Trophoblast cell (in vitro differentiated cells and primary cell): ENCODE results near the gene GPR42.

Experiments used
- DNase-seq, 2 donors: peaks; one replicate each; pipeline ENCODE4 v3.0.0-alpha.2; 2016
- H2AFZ ChIP-seq: 2 replicates; pipeline ENCODE4 v1.6.1; 2013; ENCODE audit warnings: low read length, moderate library complexity, mild to moderate bottlenecking; ENCODE audit not compliant: insufficient read depth, poor library complexity
- H2AK5ac ChIP-seq: 2 replicates; pipeline ENCODE4 v1.6.1; 2013; ENCODE audit warnings: mild to moderate bottlenecking, low read length
- H2BK120ac ChIP-seq: 2 replicates; pipeline ENCODE4 v1.6.1; 2013; ENCODE audit warnings: low read length, mild to moderate bottlenecking, moderate library complexity; ENCODE audit not compliant: insufficient read depth, poor library complexity
- H2BK12ac ChIP-seq: 2 replicates; pipeline ENCODE4 v1.6.1; 2013; ENCODE audit warnings: mild to moderate bottlenecking, low read length, moderate library complexity
- H2BK5ac ChIP-seq: 2 replicates; pipeline ENCODE4 v1.6.1; 2013; ENCODE audit warnings: low read length, low read depth, moderate library complexity, mild to moderate bottlenecking; ENCODE audit not compliant: poor library complexity
- H3K14ac ChIP-seq: 2 replicates; pipeline ENCODE4 v1.6.1; 2013; ENCODE audit warnings: mild to moderate bottlenecking, low read length
- H3K18ac ChIP-seq: 2 replicates; pipeline ENCODE4 v1.6.1; 2013; ENCODE audit warnings: mild to moderate bottlenecking, low read length
- H3K23ac ChIP-seq: 2 replicates; pipeline ENCODE4 v1.6.1; 2013; ENCODE audit warnings: low read length
- H3K27ac ChIP-seq: 2 replicates; pipeline ENCODE4 v1.5.1; 2013; ENCODE audit warnings: low read depth, mild to moderate bottlenecking, inconsistent platforms, low read length, moderate library complexity
- H3K27me3 ChIP-seq: 2 replicates; pipeline ENCODE4 v1.6.1; 2013; ENCODE audit warnings: inconsistent platforms, mild to moderate bottlenecking, low read length, moderate library complexity; ENCODE audit not compliant: insufficient read depth
- H3K36me3 ChIP-seq, 2 experiments: 1 replicate in 1 of 2; 2 replicates in 1 of 2; pipeline ENCODE4 v1.6.1; 2013; ENCODE audit warnings: low read length in 2 of 2, mild to moderate bottlenecking in 2 of 2, moderate library complexity in 1 of 2; ENCODE audit not compliant: insufficient read depth in 2 of 2, control insufficient read depth in 1 of 2
- H3K4ac ChIP-seq: 2 replicates; pipeline ENCODE4 v1.6.1; 2013; ENCODE audit warnings: low read depth, mild to moderate bottlenecking, low read length, moderate library complexity
- H3K4me1 ChIP-seq, 2 experiments: 1 replicate in 1 of 2; 2 replicates in 1 of 2; pipeline ENCODE4 v1.6.1; 2013; ENCODE audit warnings: low read length in 2 of 2, mild to moderate bottlenecking in 2 of 2, moderate library complexity in 1 of 2; ENCODE audit not compliant: insufficient read depth in 2 of 2, control insufficient read depth in 1 of 2
- H3K4me2 ChIP-seq: 2 replicates; pipeline ENCODE4 v1.6.1; 2013; ENCODE audit warnings: inconsistent platforms, mild to moderate bottlenecking, low read length, moderate library complexity
- H3K4me3 ChIP-seq: 2 replicates; pipeline ENCODE4 v1.5.1; 2013; ENCODE audit warnings: mild to moderate bottlenecking, low read depth, low read length, inconsistent platforms
- H3K79me1 ChIP-seq: one replicate; pipeline ENCODE4 v1.6.1; 2013; ENCODE audit warnings: low read length
- H3K79me2 ChIP-seq: 2 replicates; pipeline ENCODE4 v1.6.1; 2013; ENCODE audit warnings: low read length, mild to moderate bottlenecking; ENCODE audit not compliant: control insufficient read depth, insufficient read depth, poor library complexity
- H3K9ac ChIP-seq: 2 replicates; pipeline ENCODE4 v1.6.1; 2013; ENCODE audit warnings: mild to moderate bottlenecking, low read length
- H3K9me3 ChIP-seq: 2 replicates; pipeline ENCODE4 v1.6.1; 2013; ENCODE audit warnings: low read depth, mild to moderate bottlenecking, control low read depth, inconsistent platforms, low read length; ENCODE audit not compliant: insufficient read depth
- H4K12ac ChIP-seq: 2 replicates; pipeline ENCODE4 v1.6.1; 2013; ENCODE audit warnings: low read depth, mild to moderate bottlenecking, low read length, moderate library complexity
- H4K8ac ChIP-seq: 2 replicates; pipeline ENCODE4 v1.6.1; 2013; ENCODE audit warnings: low read depth, mild to moderate bottlenecking, low read length, moderate library complexity
- H4K91ac ChIP-seq: one replicate; pipeline ENCODE4 v1.6.1; 2013; ENCODE audit warnings: low read depth, mild to moderate bottlenecking, low read length, moderate library complexity
- WGBS: extraction: QIAGEN DNeasy Blood & Tissue Kit; methylation state at CpG from one replicate; pipeline ENCODE4 v1.1.7; 2013; ENCODE audit warnings: missing lambda C conversion rate; ENCODE audit not compliant: insufficient read length, insufficient coverage; ENCODE audit errors: extremely low coverage; 5-methylcytosine and 5-hydroxymethylcytosine counted together

GPR42 gene

DNA sequence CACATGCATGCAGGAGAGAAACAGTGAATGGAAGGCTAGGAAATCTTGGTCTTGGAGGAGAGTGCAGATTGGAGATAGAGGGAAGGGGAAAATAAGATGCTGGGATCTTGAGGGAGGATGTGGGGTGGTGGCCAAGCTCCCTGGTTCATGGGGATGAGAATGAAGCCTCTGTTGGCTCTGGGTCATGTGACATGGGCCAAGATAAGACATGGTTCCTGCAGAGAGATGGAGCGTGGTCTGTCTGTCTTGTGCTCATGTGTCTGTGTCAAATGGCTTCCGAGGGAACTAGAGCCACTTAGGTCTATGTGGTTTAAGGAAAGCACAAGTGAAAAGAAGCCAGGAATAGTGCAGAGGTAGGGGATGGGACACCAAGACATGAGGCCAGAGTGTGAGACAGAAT is 46.4 kb downstream of the GPR42 start:
- Histone ChIP-seq H3K4me1 (no peaks in the 10 kb centered on the region), H2AK5ac (no peak overlapping the region), H2AFZ (no peak overlapping the region), H3K79me2 (no peaks in the 10 kb centered on the region), H4K8ac (no peak overlapping the region), H3K9me3 (no peaks in the 10 kb centered on the region), H4K91ac (no peak overlapping the region), H2BK5ac (no peak overlapping the region), H3K4me3 (no peak overlapping the region), H4K12ac (no peak overlapping the region), H3K9ac (no peak overlapping the region), H3K27me3 (no peaks in the 10 kb centered on the region), H2BK12ac (no peak overlapping the region), H3K4ac (no peak overlapping the region), H3K14ac (no peak overlapping the region), H3K23ac (no peak overlapping the region), H3K18ac (no peak overlapping the region), H3K4me2 (no peak overlapping the region), H3K27ac (no peak overlapping the region), H3K79me1 (no peaks in the 10 kb centered on the region), H3K36me3 (no peaks in the 10 kb centered on the region), H2BK120ac (no peak overlapping the region)
- no CpG with 5 or more reads among the region's 2 CpGs for WGBS
- no peak for DNase-seq

DNA sequence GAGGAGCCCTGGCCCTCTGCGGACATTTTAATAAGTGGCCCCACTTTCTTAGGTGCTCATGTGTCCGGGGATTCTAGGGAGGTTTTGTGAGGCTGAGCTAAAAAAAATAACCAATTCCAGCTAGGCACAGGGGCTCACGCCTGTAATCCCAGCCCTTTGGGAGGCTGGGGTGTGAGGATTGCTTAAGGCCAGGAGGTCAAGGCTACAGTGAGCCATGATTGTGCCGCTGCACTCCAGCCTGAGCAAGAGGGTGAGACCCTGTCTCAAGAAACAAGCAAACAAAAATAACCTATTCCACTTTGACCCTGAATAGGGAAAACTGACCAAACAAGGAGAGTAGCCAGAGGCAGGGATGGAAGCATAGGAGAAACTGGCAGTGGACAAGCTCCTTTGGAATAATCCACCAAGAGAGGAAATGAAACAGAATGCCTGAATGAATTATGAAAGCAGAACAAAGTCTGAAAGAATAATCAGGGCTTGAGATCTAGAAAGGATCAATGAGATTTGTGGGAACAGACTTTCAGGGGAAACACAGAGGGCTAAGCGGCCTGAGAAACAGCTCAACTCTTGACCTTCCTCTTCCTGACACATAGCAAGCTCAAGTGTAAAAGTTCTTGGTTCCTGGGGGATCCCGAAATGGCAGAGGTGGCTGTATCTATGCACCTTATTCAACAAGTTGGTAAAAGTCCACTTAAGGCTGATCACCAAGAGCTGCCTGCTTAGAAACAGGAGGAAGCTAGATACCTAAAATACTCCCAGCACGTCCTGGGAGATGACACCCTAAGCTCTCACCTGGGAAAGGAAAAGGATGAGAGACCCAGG is 47.1 kb downstream of the GPR42 start:
- Histone ChIP-seq H4K8ac (no peak overlapping the region), H3K18ac (no peak overlapping the region)

DNA sequence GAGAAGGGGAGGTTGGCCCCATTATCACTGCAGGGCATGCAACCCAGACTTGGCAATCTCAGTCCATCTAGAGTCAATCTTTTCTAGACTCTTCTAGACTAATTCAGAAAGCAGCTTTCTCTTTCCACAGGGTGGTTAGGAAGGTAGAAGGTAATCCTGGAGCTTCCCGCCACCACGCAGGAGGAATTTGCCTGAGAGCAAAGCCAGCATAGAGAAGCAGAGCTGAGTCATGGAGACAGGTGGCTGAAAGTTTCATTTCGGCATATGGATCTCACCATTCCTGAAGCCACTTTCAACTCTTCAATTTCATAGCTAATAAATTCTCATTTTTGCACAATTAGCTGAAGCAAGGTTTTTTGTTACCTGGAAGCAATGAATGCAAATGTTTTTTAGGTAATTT is 48.2 kb downstream of the GPR42 start:
- H3K9me3 ChIP-seq = no peaks in the 10 kb centered on the region
- H4K12ac ChIP-seq = no peak overlapping the region
- H4K8ac ChIP-seq = no peak overlapping the region
- no peaks in the 10 kb centered on the region for H3K4me1 ChIP-seq
- H3K79me1 ChIP-seq = no peaks in the 10 kb centered on the region
- H2AFZ ChIP-seq = no peak overlapping the region
- H3K23ac ChIP-seq = no peak overlapping the region
- H2BK120ac ChIP-seq = no peak overlapping the region
- H3K18ac ChIP-seq = no peak overlapping the region
- H3K27ac ChIP-seq = no peak overlapping the region
- H3K9ac ChIP-seq = no peak overlapping the region
- DNase-seq = peak; percentile 76 to 87
- H3K36me3 ChIP-seq = no peaks in the 10 kb centered on the region
- no peak overlapping the region for H2BK12ac ChIP-seq
- no peak overlapping the region for H3K4ac ChIP-seq
- no peak overlapping the region for H3K4me2 ChIP-seq
- H3K4me3 ChIP-seq = no peak overlapping the region
- no peak overlapping the region for H3K14ac ChIP-seq
- no peaks in the 10 kb centered on the region for H3K27me3 ChIP-seq
- no peaks in the 10 kb centered on the region for H3K79me2 ChIP-seq
- no peak overlapping the region for H4K91ac ChIP-seq
- no CpG with 5 or more reads among the region's 3 CpGs for WGBS
- no peak overlapping the region for H2BK5ac ChIP-seq
- H2AK5ac ChIP-seq = no peak overlapping the region

More for the DNA sequence above, 47.1 kb downstream of the GPR42 start:
- Histone ChIP-seq H3K4me1 (no peaks in the 10 kb centered on the region), H2AK5ac (no peak overlapping the region), H3K79me1 (no peaks in the 10 kb centered on the region), H2BK120ac (no peak overlapping the region), H4K91ac (no peak overlapping the region), H3K27ac (no peak overlapping the region), H3K9ac (no peak overlapping the region), H3K79me2 (no peaks in the 10 kb centered on the region), H3K4ac (no peak overlapping the region), H2BK12ac (no peak overlapping the region), H3K36me3 (no peaks in the 10 kb centered on the region), H2AFZ (no peak overlapping the region), H2BK5ac (no peak overlapping the region), H3K4me3 (no peak overlapping the region), H3K14ac (no peak overlapping the region), H3K9me3 (no peaks in the 10 kb centered on the region), H3K27me3 (no peaks in the 10 kb centered on the region), H3K23ac (no peak overlapping the region), H4K12ac (no peak overlapping the region), H3K4me2 (no peak overlapping the region)
- no peak for DNase-seq
- WGBS = no CpG with 5 or more reads among the region's 7 CpGs

DNA sequence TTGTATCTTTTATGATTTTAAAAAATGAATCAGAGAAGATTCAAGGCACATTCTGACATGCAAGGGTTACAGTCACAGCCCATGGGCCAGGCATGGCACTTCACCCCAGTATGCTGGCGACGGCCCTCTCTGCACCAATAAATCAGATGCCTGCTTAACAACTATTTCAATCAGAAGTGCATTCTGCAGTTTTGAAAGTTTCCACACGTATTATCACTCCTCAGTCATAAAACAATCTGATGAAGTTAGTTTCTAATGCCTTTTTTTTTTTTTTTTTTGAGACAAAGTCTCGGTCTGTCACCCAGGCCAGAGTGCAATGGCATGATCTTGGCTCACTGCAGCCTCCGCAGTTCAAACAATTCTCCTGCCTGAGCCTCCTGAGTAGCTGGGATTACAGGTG is 48.9 kb downstream of the GPR42 start:
- no peaks in the 10 kb centered on the region for H3K79me1 ChIP-seq
- no peaks in the 10 kb centered on the region for H3K36me3 ChIP-seq
- H3K79me2 ChIP-seq = no peaks in the 10 kb centered on the region
- WGBS = no CpG with 5 or more reads among the region's 5 CpGs
- no peak overlapping the region for H2BK12ac ChIP-seq
- no peak for DNase-seq
- H3K18ac ChIP-seq = no peak overlapping the region
- H3K23ac ChIP-seq = no peak overlapping the region
- H2AFZ ChIP-seq = no peak overlapping the region
- H2AK5ac ChIP-seq = no peak overlapping the region
- H3K4me3 ChIP-seq = no peak overlapping the region
- H3K4me1 ChIP-seq = no peaks in the 10 kb centered on the region
- no peak overlapping the region for H4K8ac ChIP-seq
- no peak overlapping the region for H3K4ac ChIP-seq
- H4K12ac ChIP-seq = no peak overlapping the region
- no peak overlapping the region for H3K4me2 ChIP-seq
- H2BK5ac ChIP-seq = no peak overlapping the region
- no peak overlapping the region for H2BK120ac ChIP-seq
- no peak overlapping the region for H3K9ac ChIP-seq
- no peak overlapping the region for H3K14ac ChIP-seq
- H4K91ac ChIP-seq = no peak overlapping the region
- no peaks in the 10 kb centered on the region for H3K9me3 ChIP-seq
- no peaks in the 10 kb centered on the region for H3K27me3 ChIP-seq
- no peak overlapping the region for H3K27ac ChIP-seq
